Measurements from ENCODE around the gene TPPP.

DNA sequence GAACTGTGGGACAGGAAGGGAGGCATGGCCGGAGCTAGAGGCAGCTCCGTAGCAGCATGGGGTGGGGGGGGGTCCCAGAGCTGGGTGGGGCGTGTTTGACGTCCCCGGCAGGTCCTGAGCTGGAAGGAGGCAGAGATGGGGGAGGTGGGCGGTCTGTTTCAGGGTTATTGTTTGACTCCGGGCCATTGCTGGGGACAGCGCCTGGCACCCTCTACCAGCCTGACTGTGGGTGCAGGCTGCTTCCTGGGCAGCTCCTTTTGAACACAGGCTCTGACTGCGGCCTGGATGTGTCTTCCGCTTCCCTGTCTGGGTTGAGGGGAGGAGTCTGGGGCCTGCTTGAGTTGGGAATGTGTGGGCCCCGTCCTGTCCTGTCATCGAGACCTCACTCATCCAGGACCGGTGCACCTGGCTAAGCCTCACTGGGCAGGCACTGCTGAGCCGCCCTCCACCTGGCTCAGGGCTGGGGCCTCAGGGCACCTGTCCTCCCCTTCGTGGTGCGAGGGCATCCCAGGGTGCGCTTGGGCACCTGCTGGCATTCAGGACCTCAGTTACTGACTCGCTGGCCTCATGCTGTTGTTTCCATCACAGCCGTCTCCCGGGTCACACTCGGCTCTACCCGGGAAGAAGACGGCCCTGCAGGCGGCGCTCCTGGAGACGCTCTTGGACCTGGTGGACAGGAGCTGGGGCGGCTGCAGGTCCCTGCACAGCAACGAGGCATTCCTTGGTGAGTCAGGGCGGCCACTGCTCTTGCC is 54.5 kb downstream of the TPPP start:
- TF ChIP-seq NR2C2 (CRISPR knock-in tag; IDR thresholded peaks at IDR 0.05) (no peak), TP53 (CRISPR knock-in tag; IDR thresholded peaks at IDR 0.05) (no peak), TCF7 (CRISPR knock-in tag; IDR thresholded peaks at IDR 0.05; ENCODE audit: low read depth) (no peak), ZNF281 (CRISPR knock-in tag; IDR thresholded peaks at IDR 0.05) (no peak), ZBTB21 (CRISPR knock-in tag; IDR thresholded peaks at IDR 0.05; ENCODE audit: borderline replicate concordance) (no peak), ZNF416 (CRISPR knock-in tag; IDR thresholded peaks at IDR 0.05) (no peak), SMAD4 (CRISPR knock-in tag; IDR thresholded peaks at IDR 0.05) (no peak), MAX (CRISPR knock-in tag; IDR thresholded peaks at IDR 0.05) (no peak)
- TF ChIP-seq, protein P1, sequence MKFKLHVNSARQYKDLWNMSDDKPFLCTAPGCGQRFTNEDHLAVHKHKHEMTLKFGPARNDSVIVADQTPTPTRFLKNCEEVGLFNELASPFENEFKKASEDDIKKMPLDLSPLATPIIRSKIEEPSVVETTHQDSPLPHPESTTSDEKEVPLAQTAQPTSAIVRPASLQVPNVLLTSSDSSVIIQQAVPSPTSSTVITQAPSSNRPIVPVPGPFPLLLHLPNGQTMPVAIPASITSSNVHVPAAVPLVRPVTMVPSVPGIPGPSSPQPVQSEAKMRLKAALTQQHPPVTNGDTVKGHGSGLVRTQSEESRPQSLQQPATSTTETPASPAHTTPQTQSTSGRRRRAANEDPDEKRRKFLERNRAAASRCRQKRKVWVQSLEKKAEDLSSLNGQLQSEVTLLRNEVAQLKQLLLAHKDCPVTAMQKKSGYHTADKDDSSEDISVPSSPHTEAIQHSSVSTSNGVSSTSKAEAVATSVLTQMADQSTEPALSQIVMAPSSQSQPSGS (CRISPR knock-in tag; IDR thresholded peaks at IDR 0.05; ENCODE audit: borderline replicate concordance, low read depth), result no peak
- TF ChIP-seq, protein P2, sequence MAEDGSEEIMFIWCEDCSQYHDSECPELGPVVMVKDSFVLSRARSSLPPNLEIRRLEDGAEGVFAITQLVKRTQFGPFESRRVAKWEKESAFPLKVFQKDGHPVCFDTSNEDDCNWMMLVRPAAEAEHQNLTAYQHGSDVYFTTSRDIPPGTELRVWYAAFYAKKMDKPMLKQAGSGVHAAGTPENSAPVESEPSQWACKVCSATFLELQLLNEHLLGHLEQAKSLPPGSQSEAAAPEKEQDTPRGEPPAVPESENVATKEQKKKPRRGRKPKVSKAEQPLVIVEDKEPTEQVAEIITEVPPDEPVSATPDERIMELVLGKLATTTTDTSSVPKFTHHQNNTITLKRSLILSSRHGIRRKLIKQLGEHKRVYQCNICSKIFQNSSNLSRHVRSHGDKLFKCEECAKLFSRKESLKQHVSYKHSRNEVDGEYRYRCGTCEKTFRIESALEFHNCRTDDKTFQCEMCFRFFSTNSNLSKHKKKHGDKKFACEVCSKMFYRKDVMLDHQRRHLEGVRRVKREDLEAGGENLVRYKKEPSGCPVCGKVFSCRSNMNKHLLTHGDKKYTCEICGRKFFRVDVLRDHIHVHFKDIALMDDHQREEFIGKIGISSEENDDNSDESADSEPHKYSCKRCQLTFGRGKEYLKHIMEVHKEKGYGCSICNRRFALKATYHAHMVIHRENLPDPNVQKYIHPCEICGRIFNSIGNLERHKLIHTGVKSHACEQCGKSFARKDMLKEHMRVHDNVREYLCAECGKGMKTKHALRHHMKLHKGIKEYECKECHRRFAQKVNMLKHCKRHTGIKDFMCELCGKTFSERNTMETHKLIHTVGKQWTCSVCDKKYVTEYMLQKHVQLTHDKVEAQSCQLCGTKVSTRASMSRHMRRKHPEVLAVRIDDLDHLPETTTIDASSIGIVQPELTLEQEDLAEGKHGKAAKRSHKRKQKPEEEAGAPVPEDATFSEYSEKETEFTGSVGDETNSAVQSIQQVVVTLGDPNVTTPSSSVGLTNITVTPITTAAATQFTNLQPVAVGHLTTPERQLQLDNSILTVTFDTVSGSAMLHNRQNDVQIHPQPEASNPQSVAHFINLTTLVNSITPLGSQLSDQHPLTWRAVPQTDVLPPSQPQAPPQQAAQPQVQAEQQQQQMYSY (CRISPR knock-in tag; IDR thresholded peaks at IDR 0.05), result no peak
